Measurements from ENCODE around the gene SC5D.

SC5D gene

GRCh38 chr11:121292495-121293287, at the start of gene SC5D:
TSS of gene SC5D (plus strand) at chr11:121292771. CDS start at chr11:121303376, 10,605 bp downstream.
- DNase-seq: peak; percentile 96

GRCh38 chr11:121244884-121245283, 47.7 kb upstream of the SC5D start:
- DNase-seq: no peak

DNA sequence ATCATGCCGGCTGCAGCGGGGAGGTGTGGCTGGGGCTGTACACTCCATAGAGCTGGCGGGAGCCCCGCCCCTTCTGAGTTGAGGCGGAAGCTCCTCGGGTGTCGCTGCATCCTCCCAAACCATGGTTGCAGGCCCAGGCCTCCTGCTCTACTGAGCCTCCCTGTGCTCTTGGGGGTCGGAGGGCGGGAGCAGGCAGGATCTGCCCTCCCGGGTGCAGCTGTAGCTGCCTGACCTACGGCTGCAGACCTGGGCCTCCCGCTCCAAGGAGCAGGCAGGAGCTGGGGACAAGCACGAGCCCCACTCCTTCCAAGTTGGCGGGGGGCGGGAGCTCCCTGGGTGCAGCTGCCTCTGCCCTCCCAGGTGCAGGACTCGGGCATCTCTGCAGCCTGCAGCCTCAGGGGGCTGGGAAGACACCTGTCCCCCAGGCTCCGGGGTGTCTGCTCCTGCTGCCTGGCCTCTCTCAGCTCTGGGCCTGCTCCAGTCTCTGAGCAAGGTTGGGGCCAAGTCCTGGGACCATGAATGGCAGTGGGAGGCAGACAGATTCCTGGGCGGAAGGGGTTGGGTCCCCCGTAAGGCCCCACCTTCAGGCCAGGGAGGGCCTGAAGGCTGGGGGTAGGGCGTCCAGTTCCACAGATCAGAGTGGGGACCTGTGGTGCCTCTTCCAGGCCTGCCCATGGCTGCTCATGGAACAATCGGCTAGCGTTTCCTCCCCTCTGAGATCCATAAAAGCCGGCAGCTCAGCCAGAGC, 46.4 kb upstream of the SC5D start:
- no peak for DNase-seq

GRCh38 chr11:121246769-121247035, 45.9 kb upstream of the SC5D start:
- no peak for DNase-seq

DNA sequence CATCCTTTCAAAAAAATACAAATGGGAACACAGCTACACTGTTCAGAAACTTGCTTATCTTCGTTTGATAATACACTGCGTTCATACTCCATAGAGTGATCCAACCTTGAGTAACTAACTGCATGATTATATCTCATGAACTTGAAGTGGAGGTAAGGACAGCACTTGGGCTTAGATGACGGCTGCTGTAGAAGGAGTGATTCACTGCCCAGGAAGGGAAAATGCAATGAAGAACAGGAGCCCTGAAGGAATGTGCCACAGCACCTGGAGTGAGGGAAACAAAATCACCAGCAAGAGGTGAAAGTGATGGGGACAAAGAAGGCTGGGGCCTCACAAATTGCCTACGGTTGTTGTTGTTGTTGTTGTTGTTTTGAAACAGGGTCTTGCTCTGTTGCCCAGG, 44.1 kb upstream of the SC5D start:
- DNase-seq: no peak

DNA sequence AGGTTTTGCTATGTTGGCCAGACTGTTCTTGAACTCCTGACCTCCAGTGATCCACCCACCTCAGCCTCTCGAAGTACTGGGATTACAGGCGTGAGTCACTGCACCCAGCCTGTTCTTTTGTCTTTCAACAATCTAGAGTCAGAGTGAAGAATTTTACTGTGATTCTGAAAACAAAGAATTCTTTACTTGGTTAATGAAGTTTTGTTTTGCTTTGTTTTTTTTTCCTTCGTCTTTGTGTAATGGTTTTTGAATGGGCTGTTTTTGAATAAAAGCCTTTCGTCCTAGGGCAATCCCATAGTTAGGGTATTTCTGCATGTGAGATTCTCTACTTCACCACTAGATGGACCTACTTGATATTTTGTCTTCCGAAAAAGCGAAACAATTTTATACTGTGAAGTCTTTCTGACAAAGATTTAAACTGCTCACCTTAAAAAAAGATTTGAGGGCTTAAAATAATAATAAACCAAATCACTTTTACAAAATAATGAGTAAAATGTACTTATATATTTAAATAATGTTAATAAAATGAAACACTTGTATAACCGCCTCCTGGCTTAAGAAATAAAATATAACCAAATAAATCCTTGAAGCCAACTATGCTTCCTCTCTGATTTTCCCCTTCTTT, 43.4 kb upstream of the SC5D start:
- peak; percentile 54 for DNase-seq

DNA sequence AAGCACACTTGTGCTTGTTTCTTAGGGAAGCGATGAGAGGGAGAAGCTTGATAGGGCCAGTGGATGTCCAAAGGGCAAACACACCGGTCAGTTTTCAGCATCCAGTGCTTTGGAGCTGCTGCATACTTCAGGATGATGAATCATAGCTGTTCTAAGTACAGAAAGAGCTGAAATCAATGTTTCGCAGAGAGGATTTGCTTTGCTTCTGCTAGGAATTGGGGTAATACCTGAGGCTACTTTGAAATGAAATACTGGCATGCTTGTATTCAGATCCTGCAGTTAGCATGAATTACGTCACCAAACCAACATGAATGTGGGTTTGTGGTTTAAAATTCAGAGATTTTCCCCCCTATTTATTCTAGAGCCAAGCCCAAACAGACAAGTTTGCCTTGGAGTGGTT, 41.7 kb upstream of the SC5D start:
- DNase-seq: no peak

GRCh38 chr11:121253951-121254350, 38.6 kb upstream of the SC5D start:
- DNase-seq: no peak

DNA sequence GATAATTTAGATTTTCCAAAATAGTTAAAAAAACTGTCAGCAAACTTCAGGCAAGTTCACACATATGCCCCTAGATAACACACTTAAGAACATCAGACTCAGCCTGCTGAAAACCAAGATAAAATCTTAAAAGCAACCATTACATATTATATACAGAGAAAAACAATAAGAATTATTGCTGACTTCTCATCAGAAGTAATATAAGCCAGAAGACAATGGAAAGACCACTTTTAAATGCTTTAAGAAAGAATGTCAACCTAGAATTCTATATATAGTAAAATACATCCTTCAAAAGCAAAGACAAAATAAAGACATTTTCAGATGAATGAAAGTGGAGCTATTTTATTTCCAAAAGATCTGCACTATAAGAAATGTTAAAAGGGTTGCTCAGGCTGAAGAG, 37.8 kb upstream of the SC5D start:
- no peak for DNase-seq

- no peak for DNase-seq
Measured at GRCh38 chr11:121255473-121256125, 37.0 kb upstream of the SC5D start.

- no peak for DNase-seq
Measured at GRCh38 chr11:121257289-121257688, 35.3 kb upstream of the SC5D start.

GRCh38 chr11:121257976-121258375, 34.6 kb upstream of the SC5D start:
- DNase-seq: no peak

DNA sequence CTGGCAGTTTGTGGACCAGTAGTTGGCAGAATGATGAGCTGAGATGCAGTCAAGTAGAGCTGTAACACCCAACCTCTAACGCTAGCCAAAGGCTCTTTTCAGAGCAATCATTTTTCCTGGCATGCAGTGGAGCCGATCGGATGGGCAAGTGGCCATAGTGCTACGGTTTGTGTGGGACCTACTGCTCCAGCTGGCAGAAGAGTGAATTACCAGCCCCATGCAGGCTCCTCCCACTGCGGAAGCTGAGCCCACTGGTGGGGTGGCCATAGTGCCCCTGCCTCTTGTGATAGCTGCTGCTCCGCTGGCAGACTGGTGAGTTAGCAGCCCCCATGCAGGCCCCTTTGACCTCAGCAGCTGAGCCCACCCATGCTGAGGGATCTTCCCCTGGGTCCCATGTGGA, 27.0 kb upstream of the SC5D start:
- DNase-seq: no peak

GRCh38 chr11:121268581-121268980, 24.0 kb upstream of the SC5D start:
- no peak for DNase-seq

GRCh38 chr11:121270001-121270678, 22.4 kb upstream of the SC5D start:
- no peak for DNase-seq

DNA sequence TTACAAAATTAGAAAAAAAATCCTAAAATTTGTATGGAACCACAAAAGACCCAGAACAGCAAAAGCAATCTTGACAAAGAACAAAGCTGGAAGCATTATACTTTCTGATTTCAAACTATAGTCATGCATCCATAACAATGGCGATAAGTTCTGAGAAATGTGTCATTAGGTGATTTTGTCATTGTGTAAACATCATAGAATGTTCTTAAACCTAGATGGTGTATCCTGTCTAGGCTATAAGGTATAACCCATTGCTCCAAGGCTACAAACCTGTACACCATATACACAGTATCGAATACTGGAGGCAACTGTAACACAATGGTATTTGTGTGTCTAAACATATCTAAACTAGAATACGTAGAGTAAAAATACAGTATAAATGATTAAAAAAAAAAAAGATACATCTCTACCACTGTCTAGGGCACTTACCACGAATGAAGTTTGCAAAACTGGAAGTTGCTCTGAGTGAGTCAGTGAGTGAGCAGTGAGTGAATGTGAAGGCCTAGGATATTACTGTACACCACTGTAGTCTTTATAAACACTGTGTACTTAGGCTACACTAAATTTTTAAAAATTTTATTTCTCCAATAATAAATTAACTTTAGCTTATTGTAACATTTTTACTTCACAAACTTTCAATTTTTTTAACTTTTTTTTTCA, 18.1 kb upstream of the SC5D start:
- DNase-seq: no peak

GRCh38 chr11:121281698-121282097, 10.9 kb upstream of the SC5D start:
- DNase-seq: no peak

GRCh38 chr11:121282386-121282785, 10.2 kb upstream of the SC5D start:
- DNase-seq: no peak

- DNase-seq: peak; percentile 18
Measured at GRCh38 chr11:121282886-121283502, 9.6 kb upstream of the SC5D start.

GRCh38 chr11:121291319-121291718, 1.3 kb upstream of the SC5D start:
- DNase-seq: no peak

DNA sequence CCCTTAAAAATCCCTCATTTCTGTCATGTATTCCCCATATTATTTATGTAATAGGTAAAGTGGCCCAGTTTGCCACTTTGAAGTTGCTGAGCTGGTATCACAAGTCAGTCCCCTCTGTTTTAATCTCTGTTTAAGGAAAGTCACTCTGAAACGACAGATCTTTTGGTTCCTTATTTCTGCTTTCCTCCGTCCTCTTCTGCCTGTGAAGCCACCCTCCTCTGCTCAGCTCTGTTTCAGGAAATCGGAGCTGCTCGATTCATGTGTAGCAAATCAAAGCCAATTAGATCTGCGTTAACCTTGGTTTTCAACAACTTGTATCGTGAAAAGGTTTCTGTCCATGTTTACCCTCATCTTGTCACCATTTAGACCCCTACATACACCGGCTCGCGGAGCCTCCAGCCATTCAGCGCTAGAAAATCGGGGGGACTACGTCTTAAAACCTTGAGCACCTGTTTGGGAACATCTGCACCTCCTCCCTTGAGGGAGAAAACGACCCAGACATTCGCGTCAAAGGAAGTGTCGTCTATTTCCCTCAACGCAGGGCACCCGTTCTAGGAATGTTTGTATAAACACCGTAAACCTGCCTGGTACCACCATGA, 576 bp upstream of the SC5D start:
- peak; percentile 48 for DNase-seq

DNA sequence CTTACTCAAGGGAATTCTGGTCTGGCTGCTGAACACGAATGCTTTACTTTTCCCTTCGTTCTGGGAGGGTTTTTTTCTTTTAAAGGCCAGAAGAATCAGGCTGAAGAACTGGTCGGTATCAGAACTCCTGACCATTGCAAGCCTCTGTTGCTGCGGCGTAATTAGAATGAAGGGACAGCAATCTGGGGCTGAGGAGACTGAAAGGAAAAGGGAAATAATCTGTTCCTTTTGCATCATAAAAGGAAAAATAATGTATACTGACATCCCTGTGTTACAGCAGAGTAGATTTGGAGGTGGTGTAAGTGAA, 670 bp downstream of the SC5D start:
- peak; percentile 68 for DNase-seq
